PC-9 (cell line): Measurements from ENCODE around the gene MAN2A1. TPM values are rescaled to one million over a fixed set of nuclear protein-coding genes. Genes with fewer than 3 reads are reported as not detected.

ENCODE experiments used
- BruUV-seq: library from RNA; stranded (reverse); fragments of 400-500 nt; replicated peaks from 2 replicates; lab custom pipeline; 2021; lab: Mats Ljungman, UMichigan
- CTCF ChIA-PET: fragments of 300-600 bp; sonication (Branson Sonifier 250); formaldehyde crosslinking; loops from one replicate; lab custom pipeline; 2022; ENCODE audit warnings: antibody characterized with exemption; lab: Charles Lee
- POLR2A ChIA-PET: fragments of 300-600 bp; sonication (Branson Sonifier 250); formaldehyde crosslinking; loops from one replicate; lab custom pipeline; 2022; ENCODE audit warnings: antibody characterized with exemption; ENCODE audit not compliant: unreplicated experiment; lab: Charles Lee
- DNase-seq, 2 experiments: peaks; one replicate each; pipeline versions ENCODE4 v3.0.0 to v3.0.0-alpha.2; 2015 to 2022; ENCODE audit warnings: mixed read lengths in 1 of 2
- H2AFZ ChIP-seq: fragments of 200-600 bp; sonication (generic); 2 replicates; pipeline ENCODE4 v1.8.1; 2017; ENCODE audit warnings: antibody characterized with exemption
- H3F3A ChIP-seq: fragments of 200-600 bp; sonication (generic); 2 replicates; pipeline ENCODE4 v1.8.1; 2017; ENCODE audit warnings: antibody characterized with exemption, mild to moderate bottlenecking, low read depth; ENCODE audit not compliant: insufficient read depth
- H3K27ac ChIP-seq: fragments of 200-600 bp; sonication (generic); 2 replicates; pipeline ENCODE4 v1.6.1; 2016; ENCODE audit warnings: mixed run types
- H3K27me3 ChIP-seq: fragments of 200-600 bp; sonication (generic); 2 replicates; pipeline ENCODE4 v1.6.1; 2016; ENCODE audit warnings: low read depth, mixed run types; ENCODE audit not compliant: insufficient read depth
- H3K36me3 ChIP-seq: fragments of 200-600 bp; sonication (generic); 2 replicates; pipeline ENCODE4 v1.6.1; 2016; ENCODE audit warnings: low read depth, mixed run types
- H3K4me1 ChIP-seq: fragments of 200-600 bp; sonication (generic); replicated peaks from 2 replicates; pipeline ENCODE4 v1.6.1; 2016; ENCODE audit warnings: mixed run types; ENCODE audit not compliant: insufficient read depth
- H3K4me2 ChIP-seq: fragments of 200-600 bp; sonication (generic); 2 replicates; pipeline ENCODE4 v1.6.1; 2017; ENCODE audit warnings: mixed run types
- H3K4me3 ChIP-seq: fragments of 200-600 bp; sonication (generic); 2 replicates; pipeline ENCODE4 v1.6.1; 2016; ENCODE audit warnings: mixed run types
- H3K79me2 ChIP-seq: fragments of 200-600 bp; sonication (generic); 2 replicates; pipeline ENCODE4 v1.6.1; 2017; ENCODE audit warnings: low read depth, mixed run types
- H3K9me2 ChIP-seq: fragments of 200-600 bp; sonication (generic); 2 replicates; pipeline ENCODE4 v1.8.1; 2017; ENCODE audit warnings: mild to moderate bottlenecking; ENCODE audit not compliant: insufficient read depth
- H3K9me3 ChIP-seq: fragments of 200-600 bp; sonication (generic); 2 replicates; pipeline ENCODE4 v1.8.1; 2016; ENCODE audit warnings: low read depth; ENCODE audit not compliant: insufficient read depth
- H4K20me1 ChIP-seq: fragments of 200-600 bp; sonication (generic); 2 replicates; pipeline ENCODE4 v1.8.1; 2017; ENCODE audit not compliant: insufficient read depth
- EZH2 ChIP-seq: fragments of 200-600 bp; sonication (generic); IDR thresholded peaks from 2 replicates; pipeline ENCODE4 v1.8.0; 2017; ENCODE audit warnings: antibody characterized with exemption, low read depth
- intact Hi-C: fragments of 100-400 bp; cut with micrococcal nuclease; formaldehyde crosslinking; loops from one replicate; pipeline ENCODE4 v1.10.0; 2022; ENCODE audit not compliant: unreplicated experiment
- total RNA-seq: library from RNA; stranded (reverse); gene quantifications from 2 replicates; pipeline ENCODE4 v1.2.3, GENCODE V29; 2021
- TF ChIP-seq, protein P1 (sequence below): fragments of 200-600 bp; sonication (generic); conservative IDR thresholded peaks from 2 replicates; pipeline ENCODE4 v1.6.1; 2017; ENCODE audit warnings: mixed run types, antibody characterized with exemption, mild to moderate bottlenecking, moderate library complexity

MAN2A1 gene
- total RNA-seq, 1 experiment from 2014 or later, result 27.3 TPM

DNA sequence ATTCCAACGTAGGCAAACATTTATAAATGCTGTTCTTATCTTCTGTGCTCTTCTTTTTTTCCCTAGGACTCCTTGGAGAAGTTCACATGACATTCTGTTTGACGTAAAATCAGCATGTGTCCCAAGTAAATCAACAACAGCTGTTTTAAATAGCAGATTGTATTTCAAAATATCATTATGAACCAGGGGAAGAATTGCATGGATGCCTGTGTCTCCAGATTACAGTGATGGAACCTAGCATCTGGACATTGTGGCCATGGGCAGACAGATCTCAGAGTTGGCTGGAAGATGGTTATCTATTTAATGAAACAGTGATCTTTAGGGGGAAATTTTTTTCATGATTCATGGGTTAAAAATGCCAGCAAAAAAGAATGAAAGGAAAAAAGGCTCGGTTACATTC lies 222.0 kb downstream of the MAN2A1 start:
- H3K79me2 ChIP-seq, result no peaks in the 10 kb centered on the region
- BruUV-seq, result no TSS peak
- ChIA-PET CTCF (no interaction called here), POLR2A (no interaction called here)
- intact Hi-C loops, result no loop called here
- no peak for TF ChIP-seq EZH2
- TF ChIP-seq, protein P1, sequence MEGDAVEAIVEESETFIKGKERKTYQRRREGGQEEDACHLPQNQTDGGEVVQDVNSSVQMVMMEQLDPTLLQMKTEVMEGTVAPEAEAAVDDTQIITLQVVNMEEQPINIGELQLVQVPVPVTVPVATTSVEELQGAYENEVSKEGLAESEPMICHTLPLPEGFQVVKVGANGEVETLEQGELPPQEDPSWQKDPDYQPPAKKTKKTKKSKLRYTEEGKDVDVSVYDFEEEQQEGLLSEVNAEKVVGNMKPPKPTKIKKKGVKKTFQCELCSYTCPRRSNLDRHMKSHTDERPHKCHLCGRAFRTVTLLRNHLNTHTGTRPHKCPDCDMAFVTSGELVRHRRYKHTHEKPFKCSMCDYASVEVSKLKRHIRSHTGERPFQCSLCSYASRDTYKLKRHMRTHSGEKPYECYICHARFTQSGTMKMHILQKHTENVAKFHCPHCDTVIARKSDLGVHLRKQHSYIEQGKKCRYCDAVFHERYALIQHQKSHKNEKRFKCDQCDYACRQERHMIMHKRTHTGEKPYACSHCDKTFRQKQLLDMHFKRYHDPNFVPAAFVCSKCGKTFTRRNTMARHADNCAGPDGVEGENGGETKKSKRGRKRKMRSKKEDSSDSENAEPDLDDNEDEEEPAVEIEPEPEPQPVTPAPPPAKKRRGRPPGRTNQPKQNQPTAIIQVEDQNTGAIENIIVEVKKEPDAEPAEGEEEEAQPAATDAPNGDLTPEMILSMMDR, result no peak
- H3F3A ChIP-seq, result no peaks in the 10 kb centered on the region
- no peak overlapping the region for H2AFZ ChIP-seq
- no peak overlapping the region for H3K4me3 ChIP-seq
- no peak overlapping the region for H3K27ac ChIP-seq
- no peak overlapping the region for H3K4me2 ChIP-seq
- H3K9me2 ChIP-seq, result no peaks in the 10 kb centered on the region
- H3K36me3 ChIP-seq, result no peaks in the 10 kb centered on the region
- H3K4me1 ChIP-seq, result no peaks in the 10 kb centered on the region
- no peaks in the 10 kb centered on the region for H4K20me1 ChIP-seq
- H3K9me3 ChIP-seq, result no peaks in the 10 kb centered on the region
- no peaks in the 10 kb centered on the region for H3K27me3 ChIP-seq
- no peak for DNase-seq

- Histone ChIP-seq H3K4me3 (no peak overlapping the region), H2AFZ (no peak overlapping the region), H3K79me2 (no peaks in the 10 kb centered on the region), H3K9me3 (no peaks in the 10 kb centered on the region), H3K4me2 (no peak overlapping the region), H3F3A (no peaks in the 10 kb centered on the region), H3K4me1 (no peaks in the 10 kb centered on the region), H3K9me2 (no peaks in the 10 kb centered on the region), H3K36me3 (no peaks in the 10 kb centered on the region), H3K27ac (no peak overlapping the region), H3K27me3 (no peaks in the 10 kb centered on the region), H4K20me1 (no peaks in the 10 kb centered on the region)
- POLR2A ChIA-PET, result no interaction called here
- DNase-seq, result no peak
- intact Hi-C loops, result no loop called here
- TF ChIP-seq, protein P1, result no peak
- no peak for TF ChIP-seq EZH2
- no TSS peak for BruUV-seq
- CTCF ChIA-PET, result no interaction called here
Measured at GRCh38 chr5:109914906-109915305, 225.2 kb downstream of the MAN2A1 start.

DNA sequence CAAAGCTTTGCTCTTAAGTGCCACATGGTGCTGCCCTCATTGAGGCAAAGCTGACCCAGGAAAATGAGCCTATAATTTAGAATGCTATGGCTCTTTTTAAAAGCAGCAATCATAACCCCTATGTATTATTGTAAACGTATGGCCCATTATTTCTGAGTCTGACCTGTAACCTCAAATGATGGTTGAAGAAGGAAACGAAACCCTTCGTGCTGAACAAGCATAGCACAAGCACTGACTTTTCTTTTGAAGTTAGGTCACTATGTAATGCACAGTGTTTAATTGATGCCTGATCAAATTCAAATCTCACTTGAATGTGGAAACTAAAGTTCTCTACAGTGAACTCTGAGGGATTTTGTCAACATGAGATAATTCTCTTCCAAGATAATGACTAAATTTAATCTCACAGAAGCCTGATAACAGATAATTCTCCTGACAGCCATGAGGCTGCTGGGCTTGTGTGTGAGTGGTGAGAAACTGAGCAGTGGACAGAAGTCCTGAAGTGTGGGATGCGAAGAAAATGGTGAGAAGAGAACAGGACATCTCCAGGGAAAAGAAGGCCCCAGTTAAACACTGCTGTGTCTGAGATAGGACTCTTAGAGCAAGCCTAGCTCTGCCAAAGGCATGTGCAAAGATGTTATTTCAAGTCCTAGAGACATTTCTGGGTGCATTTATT lies 226.9 kb downstream of the MAN2A1 start:
- no peaks in the 10 kb centered on the region for H3K4me1 ChIP-seq
- no peak overlapping the region for H3K27ac ChIP-seq
- no peak overlapping the region for H2AFZ ChIP-seq
- BruUV-seq, result no TSS peak
- CTCF ChIA-PET, result no interaction called here
- POLR2A ChIA-PET, result no interaction called here
- H3K9me2 ChIP-seq, result no peaks in the 10 kb centered on the region
- no peak overlapping the region for H3K4me2 ChIP-seq
- DNase-seq, result no peak
- H3K27me3 ChIP-seq, result no peaks in the 10 kb centered on the region
- H3K9me3 ChIP-seq, result no peaks in the 10 kb centered on the region
- H3K79me2 ChIP-seq, result no peaks in the 10 kb centered on the region
- H3F3A ChIP-seq, result no peaks in the 10 kb centered on the region
- H3K36me3 ChIP-seq, result no peaks in the 10 kb centered on the region
- H3K4me3 ChIP-seq, result no peak overlapping the region
- intact Hi-C loops, result no loop called here
- H4K20me1 ChIP-seq, result no peaks in the 10 kb centered on the region
- TF ChIP-seq, protein P1, result no peak
- no peak for TF ChIP-seq EZH2
